Neural cell (in vitro differentiated cells): ENCODE data around the gene PLA2G5.

Experiments
- CTCF ChIP-seq: fragments of 450-650 bp; IDR thresholded peaks from 2 replicates; pipeline ENCODE4 v1.5.1; 2014; ENCODE audit warnings: antibody characterized with exemption, mild to moderate bottlenecking, moderate library complexity; ENCODE audit not compliant: poor library complexity, severe bottlenecking
- EZH2 ChIP-seq: fragments of 200-600, 300-800 bp; shearing (Covaris generic), sonication (generic); IDR thresholded peaks from 2 replicates; pipeline ENCODE4 v1.6.1; 2014; ENCODE audit warnings: antibody characterized with exemption, low read length, borderline replicate concordance, mild to moderate bottlenecking; ENCODE audit not compliant: insufficient read depth, poor library complexity, severe bottlenecking
- MXI1 ChIP-seq: fragments of 450-650 bp; conservative IDR thresholded peaks from 2 replicates; pipeline ENCODE4 v1.6.1; 2014; ENCODE audit warnings: antibody characterized with exemption, mild to moderate bottlenecking; ENCODE audit not compliant: poor library complexity, severe bottlenecking
- POLR2AphosphoS5 ChIP-seq: IDR thresholded peaks from 2 replicates; pipeline ENCODE4 v1.6.1; 2012
- TAF1 ChIP-seq: IDR thresholded peaks from 2 replicates; pipeline ENCODE4 v1.6.1; 2012; ENCODE audit warnings: low read depth
- TF ChIP-seq, protein P1 (sequence below): IDR thresholded peaks from 2 replicates; pipeline ENCODE4 v1.6.1; 2012; ENCODE audit warnings: borderline replicate concordance

DNA sequence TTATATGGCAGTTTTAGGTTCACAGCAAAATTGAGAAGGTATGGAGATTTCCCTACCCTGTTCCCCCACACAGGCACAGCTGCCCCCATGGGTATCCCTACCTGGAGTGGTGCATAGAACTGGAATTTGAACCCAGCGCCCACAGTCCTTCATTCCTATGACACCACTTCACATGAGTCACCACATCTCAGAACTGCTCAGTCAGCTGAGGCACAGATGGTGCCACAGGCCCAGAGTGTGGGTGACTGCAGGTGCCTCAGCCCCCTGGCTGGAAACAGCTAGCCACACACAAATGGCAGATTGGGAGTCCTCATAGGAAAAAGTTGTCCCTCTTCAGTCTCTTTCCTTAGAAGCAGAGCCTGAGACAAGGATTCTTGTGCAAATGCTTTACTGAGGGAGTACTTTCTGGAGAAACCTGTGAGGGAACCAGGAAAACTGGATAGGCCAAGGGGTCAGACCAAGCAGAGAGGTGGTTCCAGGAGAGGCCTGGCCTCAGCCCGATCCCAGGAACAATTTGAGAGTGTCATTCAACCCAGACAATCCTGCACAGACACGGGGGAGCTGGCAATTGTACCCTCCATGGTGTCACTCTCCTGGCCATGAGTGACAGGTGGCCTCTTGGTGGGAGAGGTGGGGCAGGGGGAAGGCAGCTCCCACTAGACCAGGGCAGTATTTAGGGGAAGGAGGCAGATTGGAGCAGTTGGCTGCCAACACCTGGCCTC is 42.4 kb downstream of the PLA2G5 start:
- no peak for TF ChIP-seq CTCF
- no peak for TF ChIP-seq EZH2
- TF ChIP-seq, protein P1, sequence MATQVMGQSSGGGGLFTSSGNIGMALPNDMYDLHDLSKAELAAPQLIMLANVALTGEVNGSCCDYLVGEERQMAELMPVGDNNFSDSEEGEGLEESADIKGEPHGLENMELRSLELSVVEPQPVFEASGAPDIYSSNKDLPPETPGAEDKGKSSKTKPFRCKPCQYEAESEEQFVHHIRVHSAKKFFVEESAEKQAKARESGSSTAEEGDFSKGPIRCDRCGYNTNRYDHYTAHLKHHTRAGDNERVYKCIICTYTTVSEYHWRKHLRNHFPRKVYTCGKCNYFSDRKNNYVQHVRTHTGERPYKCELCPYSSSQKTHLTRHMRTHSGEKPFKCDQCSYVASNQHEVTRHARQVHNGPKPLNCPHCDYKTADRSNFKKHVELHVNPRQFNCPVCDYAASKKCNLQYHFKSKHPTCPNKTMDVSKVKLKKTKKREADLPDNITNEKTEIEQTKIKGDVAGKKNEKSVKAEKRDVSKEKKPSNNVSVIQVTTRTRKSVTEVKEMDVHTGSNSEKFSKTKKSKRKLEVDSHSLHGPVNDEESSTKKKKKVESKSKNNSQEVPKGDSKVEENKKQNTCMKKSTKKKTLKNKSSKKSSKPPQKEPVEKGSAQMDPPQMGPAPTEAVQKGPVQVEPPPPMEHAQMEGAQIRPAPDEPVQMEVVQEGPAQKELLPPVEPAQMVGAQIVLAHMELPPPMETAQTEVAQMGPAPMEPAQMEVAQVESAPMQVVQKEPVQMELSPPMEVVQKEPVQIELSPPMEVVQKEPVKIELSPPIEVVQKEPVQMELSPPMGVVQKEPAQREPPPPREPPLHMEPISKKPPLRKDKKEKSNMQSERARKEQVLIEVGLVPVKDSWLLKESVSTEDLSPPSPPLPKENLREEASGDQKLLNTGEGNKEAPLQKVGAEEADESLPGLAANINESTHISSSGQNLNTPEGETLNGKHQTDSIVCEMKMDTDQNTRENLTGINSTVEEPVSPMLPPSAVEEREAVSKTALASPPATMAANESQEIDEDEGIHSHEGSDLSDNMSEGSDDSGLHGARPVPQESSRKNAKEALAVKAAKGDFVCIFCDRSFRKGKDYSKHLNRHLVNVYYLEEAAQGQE: no peak
- no peak for TF ChIP-seq POLR2AphosphoS5
- no peak for TF ChIP-seq MXI1
- TF ChIP-seq TAF1: no peak
